ENCODE data around the gene CCDC167. TPM values are rescaled to one million over a fixed set of nuclear protein-coding genes. Genes with fewer than 3 reads are reported as not detected.
A peak's percentile ranks its signal among the peaks of the same experiment; 100 is the strongest.

The CCDC167 gene
- total RNA-seq, 1 donor from 2014 or later = 24.0 TPM

GRCh38 chr6:37548067-37548674 lies 48.5 kb upstream of the CCDC167 start:
- Histone ChIP-seq H3K9ac (ENCODE audit: low read length) (no peak overlapping the region), H3K4me3 (ENCODE audit: insufficient read depth, low read depth, low read length) (no peak overlapping the region), H3K4me2 (ENCODE audit: low read length) (no peak overlapping the region), H4K20me1 (ENCODE audit: insufficient read depth, low read length) (no peaks in the 10 kb centered on the region), H2AFZ (ENCODE audit: low read depth, low read length) (peak overlapping the region; percentile 20), H3K36me3 (ENCODE audit: insufficient read depth, low read length) (no peaks in the 10 kb centered on the region), H3K27me3 (ENCODE audit: insufficient read depth, low read length) (no peaks in the 10 kb centered on the region), H3K9me3 (ENCODE audit: insufficient read depth, low read depth, low read length) (no peaks in the 10 kb centered on the region), H3K4me1 (ENCODE audit: insufficient read depth, low read length) (peaks cover 14% of the 10 kb centered on the region), H3K27ac (ENCODE audit: low read depth, low read length) (no peak overlapping the region), H3K79me2 (ENCODE audit: insufficient read depth, low read length) (no peaks in the 10 kb centered on the region)
- FAIRE-seq = no peak
- Mint-ChIP-seq H3K4me1 (ENCODE audit: low read depth, unreplicated experiment) (peaks cover 13% of the 10 kb centered on the region), H3K27me3 (ENCODE audit: low read depth, unreplicated experiment) (peaks cover 14% of the 10 kb centered on the region), H3K36me3 (ENCODE audit: low read depth, unreplicated experiment) (no peaks in the 10 kb centered on the region), H3K4me3 (ENCODE audit: unreplicated experiment) (no peak overlapping the region), H3K27ac (ENCODE audit: unreplicated experiment) (no peak overlapping the region), H3K9me3 (ENCODE audit: unreplicated experiment) (no peaks in the 10 kb centered on the region)
- DNase-seq (ENCODE audit: low read depth) = no peak
- no peak for TF ChIP-seq CTCF (IDR thresholded peaks at IDR 0.05; ENCODE audit: insufficient read depth, low read depth, low read length)
- no peak for TF ChIP-seq EZH2 (IDR thresholded peaks at IDR 0.05; ENCODE audit: insufficient read depth, low read length)

- no peaks in the 10 kb centered on the region for H4K20me1 ChIP-seq (ENCODE audit: insufficient read depth, low read length)
- H3K27ac ChIP-seq (ENCODE audit: low read depth, low read length) = no peak overlapping the region
- no peaks in the 10 kb centered on the region for H3K27me3 ChIP-seq (ENCODE audit: insufficient read depth, low read length)
- peak overlapping the region; percentile 20 for H2AFZ ChIP-seq (ENCODE audit: low read depth, low read length)
- TF ChIP-seq CTCF (IDR thresholded peaks at IDR 0.05; ENCODE audit: insufficient read depth, low read depth, low read length) = no peak
- TF ChIP-seq EZH2 (IDR thresholded peaks at IDR 0.05; ENCODE audit: insufficient read depth, low read length) = no peak
- no peaks in the 10 kb centered on the region for H3K9me3 Mint-ChIP-seq (ENCODE audit: unreplicated experiment)
- H3K9me3 ChIP-seq (ENCODE audit: insufficient read depth, low read depth, low read length) = no peaks in the 10 kb centered on the region
- H3K79me2 ChIP-seq (ENCODE audit: insufficient read depth, low read length) = no peaks in the 10 kb centered on the region
- no peak overlapping the region for H3K27ac Mint-ChIP-seq (ENCODE audit: unreplicated experiment)
- H3K4me3 Mint-ChIP-seq (ENCODE audit: unreplicated experiment) = no peak overlapping the region
- H3K4me1 ChIP-seq (ENCODE audit: insufficient read depth, low read length) = peaks cover 10% of the 10 kb centered on the region
- no peak overlapping the region for H3K4me3 ChIP-seq (ENCODE audit: insufficient read depth, low read depth, low read length)
- peaks cover 16% of the 10 kb centered on the region for H3K27me3 Mint-ChIP-seq (ENCODE audit: low read depth, unreplicated experiment)
- no peak overlapping the region for H3K4me2 ChIP-seq (ENCODE audit: low read length)
- no peak overlapping the region for H3K9ac ChIP-seq (ENCODE audit: low read length)
- no peaks in the 10 kb centered on the region for H3K36me3 Mint-ChIP-seq (ENCODE audit: low read depth, unreplicated experiment)
- no peak for FAIRE-seq
- peaks cover 13% of the 10 kb centered on the region for H3K4me1 Mint-ChIP-seq (ENCODE audit: low read depth, unreplicated experiment)
- no peaks in the 10 kb centered on the region for H3K36me3 ChIP-seq (ENCODE audit: insufficient read depth, low read length)
- peak; percentile 61 for DNase-seq (ENCODE audit: low read depth)
These were observed 47.9 kb upstream of the CCDC167 start for GRCh38 chr6:37547564-37548061.
